Endothelial cell of umbilical vein (primary cell): Measurements from ENCODE around the gene EZH1.

Experiments used
- EZH2 ChIP-seq: IDR thresholded peaks from 2 replicates; pipeline ENCODE4 v1.6.1; 2012; ENCODE audit warnings: borderline replicate concordance, low read depth, mild to moderate bottlenecking, moderate library complexity, low read length, inconsistent platforms; ENCODE audit not compliant: severe bottlenecking
- FOS ChIP-seq: IDR thresholded peaks from 2 replicates; pipeline ENCODE4 v1.6.1; 2011; ENCODE audit warnings: mild to moderate bottlenecking, low read length, moderate library complexity, borderline replicate concordance; ENCODE audit not compliant: insufficient read depth
- JUN ChIP-seq: IDR thresholded peaks from 2 replicates; pipeline ENCODE4 v1.6.1; 2011; ENCODE audit warnings: borderline replicate concordance, low read depth; ENCODE audit not compliant: insufficient read length, insufficient read depth
- MAX ChIP-seq: IDR thresholded peaks from 2 replicates; pipeline ENCODE4 v1.6.1; 2011; ENCODE audit not compliant: insufficient read depth, insufficient read length
- MYC ChIP-seq: IDR thresholded peaks from one replicate; pipeline ENCODE4 v1.6.1; 2011; ENCODE audit warnings: mild to moderate bottlenecking, low read depth, low read length
- POLR2A ChIP-seq: IDR thresholded peaks from 2 replicates; pipeline ENCODE4 v1.6.1; 2012; ENCODE audit warnings: low read depth, mild to moderate bottlenecking, control low read depth, low read length
- POLR2AphosphoS5 ChIP-seq: IDR thresholded peaks from 2 replicates; pipeline ENCODE4 v1.6.1; 2012; ENCODE audit warnings: low read depth, mild to moderate bottlenecking, control low read depth, low read length, moderate library complexity; ENCODE audit not compliant: insufficient read depth
- TF ChIP-seq, protein P1 (sequence below), 2 donors: IDR thresholded peaks; 1 replicate in 1 of 2; 2 replicates in 1 of 2; pipeline ENCODE4 v1.5.1; 2011; ENCODE audit warnings: low read length in 2 of 2, mild to moderate bottlenecking in 2 of 2, moderate library complexity in 2 of 2, control low read depth in 1 of 2, inconsistent platforms in 1 of 2, low read depth in 1 of 2; ENCODE audit not compliant: insufficient read depth in 1 of 2; ENCODE audit errors: extremely low read depth in 1 of 2

DNA sequence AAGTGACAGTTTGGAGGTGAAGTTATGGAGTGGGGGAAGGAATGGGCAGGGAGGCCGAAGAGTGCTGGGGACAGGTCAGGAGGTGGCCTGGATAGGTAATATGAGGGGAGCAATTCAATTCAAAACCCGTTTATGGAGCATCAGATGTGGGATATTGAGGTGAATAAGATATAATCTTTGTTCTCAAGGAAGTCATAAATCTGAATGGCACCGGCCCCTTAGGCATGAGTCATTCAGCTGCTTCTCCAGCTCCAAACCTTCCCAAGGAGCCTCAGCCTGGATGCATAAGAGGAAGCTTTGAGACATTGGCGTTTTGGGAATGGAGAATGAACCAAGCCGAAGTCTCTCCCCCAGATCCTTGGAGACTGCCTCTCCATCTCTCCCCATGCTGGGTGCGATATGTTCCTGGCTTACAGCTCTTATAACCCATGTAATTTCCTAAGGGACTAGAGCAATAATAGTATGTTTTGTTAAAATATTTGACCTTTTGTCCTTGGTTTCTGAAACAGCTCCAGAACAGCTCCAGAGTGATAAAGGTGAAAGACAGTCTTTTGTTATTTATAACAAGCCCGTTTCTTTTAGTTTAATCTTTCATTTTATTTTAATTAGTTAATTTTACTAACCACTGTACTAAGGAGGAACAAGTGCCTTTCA, 84.0 kb downstream of the EZH1 start:
- TF ChIP-seq, protein P1, sequence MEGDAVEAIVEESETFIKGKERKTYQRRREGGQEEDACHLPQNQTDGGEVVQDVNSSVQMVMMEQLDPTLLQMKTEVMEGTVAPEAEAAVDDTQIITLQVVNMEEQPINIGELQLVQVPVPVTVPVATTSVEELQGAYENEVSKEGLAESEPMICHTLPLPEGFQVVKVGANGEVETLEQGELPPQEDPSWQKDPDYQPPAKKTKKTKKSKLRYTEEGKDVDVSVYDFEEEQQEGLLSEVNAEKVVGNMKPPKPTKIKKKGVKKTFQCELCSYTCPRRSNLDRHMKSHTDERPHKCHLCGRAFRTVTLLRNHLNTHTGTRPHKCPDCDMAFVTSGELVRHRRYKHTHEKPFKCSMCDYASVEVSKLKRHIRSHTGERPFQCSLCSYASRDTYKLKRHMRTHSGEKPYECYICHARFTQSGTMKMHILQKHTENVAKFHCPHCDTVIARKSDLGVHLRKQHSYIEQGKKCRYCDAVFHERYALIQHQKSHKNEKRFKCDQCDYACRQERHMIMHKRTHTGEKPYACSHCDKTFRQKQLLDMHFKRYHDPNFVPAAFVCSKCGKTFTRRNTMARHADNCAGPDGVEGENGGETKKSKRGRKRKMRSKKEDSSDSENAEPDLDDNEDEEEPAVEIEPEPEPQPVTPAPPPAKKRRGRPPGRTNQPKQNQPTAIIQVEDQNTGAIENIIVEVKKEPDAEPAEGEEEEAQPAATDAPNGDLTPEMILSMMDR (IDR thresholded peaks at IDR 0.05; ENCODE audit: extremely low read depth in 1 of 2, insufficient read depth in 1 of 2, low read depth in 1 of 2, low read length in 2 of 2): no peak
- TF ChIP-seq POLR2A (no peak), EZH2 (no peak), MYC (no peak), POLR2AphosphoS5 (no peak), JUN (peak; percentile 73), MAX (no peak), FOS (peak; percentile 91)
